Spleen (tissue), 7 donors: Measurements from ENCODE around the gene CAMK2G.

Source experiments
- POLR2A ChIP-seq, 3 donors: fragments of 450-650 bp; IDR thresholded peaks; one replicate each; pipeline ENCODE4 v1.5.1; 2017; ENCODE audit warnings: antibody characterized with exemption in 3 of 3, mild to moderate bottlenecking in 1 of 3
- TF ChIP-seq, protein P1 (sequence below), 11 experiments: fragments of 200-600 bp in 7 of 11; fragments of 450-650 bp in 4 of 11; sonication (generic) in 4 of 11; IDR thresholded peaks in 8 of 11; conservative IDR thresholded peaks in 3 of 11; 1 replicate in 7 of 11; 2 replicates in 4 of 11; pipeline versions ENCODE4 v1.4.0 to v1.8.0; 2016 to 2021; ENCODE audit warnings: antibody characterized with exemption in 11 of 11, inconsistent platforms in 4 of 11, mild to moderate bottlenecking in 1 of 11
- donor health status: DM: no; HTN: no; CAD: no; lungs with moderate emphysema.
- donor health status: DM: no; HTN: no; CAD: no.
- donor health status: DM: no; HTN: no; CAD: no.

DNA sequence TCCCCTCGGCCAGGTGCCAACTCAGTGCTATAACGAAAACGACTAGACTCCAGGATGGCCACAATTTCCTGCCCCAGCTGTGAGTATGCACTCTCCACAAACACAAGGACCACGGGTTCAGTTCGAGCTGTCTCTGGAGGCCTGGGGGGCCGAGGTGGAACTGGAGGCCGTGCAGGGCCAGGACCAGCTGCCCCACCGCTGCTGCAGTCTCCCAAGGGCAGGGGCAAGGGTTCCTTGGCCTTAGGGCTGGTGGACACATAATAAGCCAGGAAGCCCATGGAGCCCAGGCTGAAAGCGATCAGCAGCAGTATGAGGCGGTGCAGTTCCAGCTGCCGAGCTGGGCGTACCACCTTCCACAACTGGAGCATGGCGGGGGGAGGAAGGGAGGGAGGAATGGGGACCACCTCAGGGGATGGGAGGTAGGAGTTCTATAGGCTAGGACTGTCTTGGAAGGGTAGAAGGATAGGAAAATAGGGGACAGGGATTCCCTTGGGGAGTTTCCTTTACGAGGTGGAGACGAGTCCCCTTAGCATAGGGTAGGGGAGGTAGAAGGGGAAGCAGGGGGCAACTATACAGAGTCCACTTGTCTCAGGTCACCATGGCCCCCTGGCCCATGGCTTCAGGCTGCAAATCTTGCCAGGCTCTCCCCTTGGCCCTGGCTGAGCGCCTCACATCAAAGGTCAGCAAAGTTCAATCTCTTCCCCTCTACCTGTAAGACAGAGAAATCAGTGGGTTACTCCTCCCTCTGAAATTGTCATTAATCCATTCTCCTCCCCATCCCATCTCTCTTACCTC lies 66.1 kb downstream of the CAMK2G start:
- TF ChIP-seq, protein P1, sequence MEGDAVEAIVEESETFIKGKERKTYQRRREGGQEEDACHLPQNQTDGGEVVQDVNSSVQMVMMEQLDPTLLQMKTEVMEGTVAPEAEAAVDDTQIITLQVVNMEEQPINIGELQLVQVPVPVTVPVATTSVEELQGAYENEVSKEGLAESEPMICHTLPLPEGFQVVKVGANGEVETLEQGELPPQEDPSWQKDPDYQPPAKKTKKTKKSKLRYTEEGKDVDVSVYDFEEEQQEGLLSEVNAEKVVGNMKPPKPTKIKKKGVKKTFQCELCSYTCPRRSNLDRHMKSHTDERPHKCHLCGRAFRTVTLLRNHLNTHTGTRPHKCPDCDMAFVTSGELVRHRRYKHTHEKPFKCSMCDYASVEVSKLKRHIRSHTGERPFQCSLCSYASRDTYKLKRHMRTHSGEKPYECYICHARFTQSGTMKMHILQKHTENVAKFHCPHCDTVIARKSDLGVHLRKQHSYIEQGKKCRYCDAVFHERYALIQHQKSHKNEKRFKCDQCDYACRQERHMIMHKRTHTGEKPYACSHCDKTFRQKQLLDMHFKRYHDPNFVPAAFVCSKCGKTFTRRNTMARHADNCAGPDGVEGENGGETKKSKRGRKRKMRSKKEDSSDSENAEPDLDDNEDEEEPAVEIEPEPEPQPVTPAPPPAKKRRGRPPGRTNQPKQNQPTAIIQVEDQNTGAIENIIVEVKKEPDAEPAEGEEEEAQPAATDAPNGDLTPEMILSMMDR (IDR thresholded peaks at IDR 0.05 in 8 of 11, conservative IDR thresholded peaks at IDR 0.05 in 3 of 11), result no peak
- TF ChIP-seq POLR2A (IDR thresholded peaks at IDR 0.05), result no peak
